GM21447 (cell line): Measurements from ENCODE around the gene HCFC1.

ENCODE experiments used
- ATAC-seq: cut with Tn5 transposase; IDR thresholded peaks from one replicate; pipeline ENCODE4 v1.9.1; 2021; ENCODE audit not compliant: unreplicated experiment

Gene HCFC1

GRCh38 chrX:153971450-153972367 lies at the start of gene HCFC1:
TSS of gene HCFC1 (minus strand) at chrX:153971818. CDS start at chrX:153970840, 978 bp downstream.
- peak; percentile 37 for ATAC-seq

DNA sequence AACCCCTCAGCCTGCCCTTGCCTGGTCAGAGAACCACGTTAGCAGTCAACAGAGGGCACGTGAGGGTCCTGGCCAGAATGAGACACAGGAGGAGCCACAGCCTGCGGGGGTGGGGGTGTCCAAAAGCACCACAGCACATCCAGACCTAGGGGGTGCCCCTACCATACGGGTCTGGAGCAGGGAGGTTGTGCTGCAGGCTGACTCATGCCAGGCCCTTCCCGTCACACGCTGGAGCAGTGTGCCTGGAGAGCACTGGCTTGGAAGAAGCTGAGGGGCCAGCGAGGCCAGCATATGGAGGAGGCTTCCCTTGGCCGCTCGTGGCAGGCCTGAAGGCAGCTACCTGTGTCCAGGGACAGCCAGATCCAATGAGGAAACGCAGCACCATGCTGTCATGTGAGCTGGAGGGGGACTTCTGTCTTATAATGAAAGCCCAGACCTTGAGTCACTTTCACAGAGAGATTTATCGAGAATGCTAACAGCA lies 49.6 kb upstream of the HCFC1 start:
- ATAC-seq = no peak

GRCh38 chrX:154020536-154021115 lies 49.0 kb upstream of the HCFC1 start:
- ATAC-seq = peak; percentile 19

DNA sequence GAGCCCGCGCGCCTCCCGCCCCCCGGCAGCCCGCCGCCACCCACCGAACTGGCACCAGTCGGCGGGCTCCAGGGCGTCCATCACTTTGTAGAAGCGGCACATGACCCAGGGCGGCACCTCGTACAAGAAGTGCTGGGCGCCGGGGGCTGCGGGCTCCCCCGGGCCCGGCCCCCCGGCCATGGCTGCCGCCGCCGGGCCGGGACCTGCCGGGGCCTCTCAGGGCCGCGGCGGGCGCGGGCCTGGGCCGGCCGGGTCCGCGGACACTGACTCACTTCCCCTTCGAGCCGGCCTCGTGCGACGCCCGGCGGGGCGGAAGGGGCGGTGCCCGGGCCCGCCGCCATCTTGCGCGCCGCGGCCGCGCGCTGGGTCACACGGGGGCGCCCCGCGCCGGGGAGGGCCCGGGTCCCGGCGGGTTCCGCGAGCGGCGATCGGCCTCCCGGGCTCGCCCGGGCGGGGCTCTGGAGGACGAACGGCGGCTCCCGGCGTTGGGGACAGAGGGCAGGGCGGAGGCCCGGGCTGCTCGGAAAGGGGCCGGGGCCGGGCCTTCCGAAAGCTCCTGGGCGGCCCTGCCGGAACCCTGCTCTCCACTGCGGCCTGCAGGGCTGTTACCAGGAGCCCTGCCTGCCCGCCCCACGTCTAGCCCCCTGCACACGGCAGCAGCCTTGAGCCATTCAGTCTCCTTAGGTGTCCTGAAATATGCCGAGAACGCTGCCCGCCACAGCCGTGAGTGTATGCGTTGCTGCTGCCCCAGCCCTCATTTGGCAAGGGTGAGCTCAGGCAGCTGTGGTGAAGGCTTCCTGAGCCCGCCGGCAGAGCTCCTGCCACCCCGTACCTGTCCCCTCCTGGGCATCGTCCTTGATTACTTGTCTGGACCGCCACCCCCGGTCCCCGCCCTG lies 48.3 kb upstream of the HCFC1 start, which contains the start of gene IRAK1:
Gene IRAK1, minus strand, starts transcription at position 270 of the 896 bp plus-strand sequence. Its CDS starts 90 bp downstream, at position 180.
- ATAC-seq = peak; percentile 61

DNA sequence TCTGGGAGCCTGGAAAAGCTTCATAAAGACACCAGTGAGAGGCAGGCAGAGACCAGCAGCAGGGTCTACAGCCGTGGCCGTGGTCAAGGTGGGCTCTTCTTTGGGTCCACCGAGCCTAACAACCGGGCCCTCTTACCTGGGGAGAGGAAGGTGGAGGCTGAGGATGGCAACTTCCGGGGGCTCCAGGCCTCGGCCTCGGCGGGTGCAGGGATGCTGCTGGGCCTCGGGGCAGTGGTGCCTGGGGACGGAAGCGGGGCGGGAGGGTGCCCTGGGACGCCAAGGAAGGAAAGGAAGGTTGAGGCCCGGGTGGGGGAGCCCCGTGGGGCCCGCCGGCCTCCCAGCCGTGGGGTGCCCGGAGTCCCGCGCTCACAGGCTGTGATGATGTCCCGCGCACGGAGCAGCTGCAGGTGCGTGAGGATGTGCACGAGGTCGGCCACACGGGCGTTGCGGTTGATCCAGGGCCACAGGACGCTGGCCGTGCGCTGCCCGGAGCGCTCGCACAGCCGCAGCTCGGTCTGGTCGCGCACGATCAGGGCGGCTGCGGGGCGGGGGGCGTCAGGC lies 47.5 kb upstream of the HCFC1 start:
- peak; percentile 10 for ATAC-seq

DNA sequence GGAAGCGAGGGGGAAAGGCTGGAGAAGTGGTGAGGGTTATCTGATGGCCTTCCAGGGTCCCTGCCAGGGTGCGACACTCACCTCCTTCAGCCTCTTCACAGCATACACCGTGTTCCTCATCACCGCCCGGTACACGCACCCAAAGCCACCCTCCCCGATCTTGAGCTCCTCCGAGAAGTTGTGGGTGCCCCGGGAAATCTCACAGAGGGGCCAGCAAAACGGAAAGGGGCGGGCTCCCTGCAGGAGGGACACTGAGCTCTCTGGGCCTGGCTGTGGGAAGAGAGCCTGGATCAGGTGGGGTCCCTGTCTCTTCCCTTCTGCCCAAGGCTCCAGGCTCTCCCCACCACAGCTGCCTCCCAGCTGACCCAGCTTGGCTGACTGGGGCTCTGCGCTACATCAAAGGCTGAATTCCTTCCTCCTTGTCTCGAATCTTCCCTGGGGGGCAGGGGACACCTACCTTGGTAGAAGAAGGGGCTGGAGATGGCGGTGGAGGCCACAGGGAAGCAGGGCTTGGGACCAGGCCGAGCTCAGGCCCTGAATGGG lies 47.0 kb upstream of the HCFC1 start:
- no peak for ATAC-seq

GRCh38 chrX:154017766-154018517 lies 46.3 kb upstream of the HCFC1 start:
- ATAC-seq = no peak

DNA sequence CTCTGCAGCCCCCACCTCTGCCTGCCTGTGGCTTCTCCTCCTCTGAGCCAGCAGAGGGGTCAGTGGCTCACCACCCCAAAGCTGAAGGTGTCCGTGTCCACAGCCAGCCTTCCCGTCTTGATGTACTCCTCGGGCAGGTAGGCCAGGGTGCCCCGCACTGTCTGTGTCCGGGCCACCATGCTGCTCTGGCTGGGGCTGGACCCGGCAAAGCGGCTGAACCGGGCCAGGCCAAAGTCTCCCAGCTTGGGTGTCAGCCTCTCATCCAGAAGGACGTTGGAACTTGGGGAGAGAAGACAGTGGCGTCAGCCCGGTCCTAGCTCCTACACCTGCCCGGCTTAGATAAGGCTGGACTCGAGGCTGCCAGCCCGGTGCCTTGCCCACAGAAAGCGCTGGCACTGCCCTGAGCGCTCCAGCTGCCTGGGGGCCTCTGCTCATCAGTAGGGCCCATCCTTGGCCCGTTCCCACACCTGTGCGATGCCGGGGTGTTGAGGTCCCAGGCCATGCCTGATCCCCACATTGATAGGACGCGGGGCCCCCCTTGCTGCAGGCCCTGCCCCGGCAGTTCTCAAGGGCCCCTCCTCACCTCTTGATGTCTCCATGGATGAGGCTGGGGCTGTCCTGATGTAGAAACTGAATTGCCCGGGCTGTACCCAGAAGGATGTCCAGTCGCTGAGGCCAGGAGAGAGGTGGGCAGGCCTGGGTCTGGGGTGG lies 44.9 kb upstream of the HCFC1 start:
- ATAC-seq = no peak

DNA sequence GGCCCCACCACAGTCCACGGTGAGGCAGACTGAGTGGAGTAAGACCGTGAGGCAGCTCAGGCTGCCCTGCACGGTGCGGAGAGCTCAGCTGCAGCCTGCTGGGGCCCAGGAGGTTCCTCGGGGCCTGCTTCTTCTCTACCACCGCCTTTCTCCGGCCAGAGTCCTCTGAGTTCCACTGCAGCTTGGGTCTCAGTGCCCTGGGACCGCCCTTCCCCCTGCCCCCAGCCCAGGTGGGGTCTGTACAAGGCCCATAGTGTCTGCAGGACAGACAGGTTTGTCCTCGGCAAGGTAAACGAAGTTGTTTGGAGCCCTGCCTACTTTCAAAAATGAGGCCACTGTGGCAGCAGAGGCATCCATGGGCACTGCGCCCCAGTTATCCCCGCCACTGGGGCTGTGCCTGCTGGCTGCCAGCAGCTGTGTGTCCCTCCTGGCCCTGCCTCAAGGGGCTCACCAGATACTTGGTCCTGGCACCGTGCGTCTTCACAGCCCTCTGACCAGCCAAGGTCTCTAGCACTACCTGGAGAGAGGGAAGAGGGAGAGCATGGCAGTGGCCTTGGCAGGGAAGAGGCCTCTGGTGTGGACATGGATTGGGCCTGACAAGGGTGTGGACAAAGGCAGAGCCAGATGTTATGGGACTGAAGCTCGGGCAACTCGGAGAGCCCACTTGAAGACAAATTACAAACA lies 44.1 kb upstream of the HCFC1 start:
- no peak for ATAC-seq

GRCh38 chrX:154014429-154015380 lies 43.1 kb upstream of the HCFC1 start:
- no peak for ATAC-seq

GRCh38 chrX:154013614-154014360 lies 42.2 kb upstream of the HCFC1 start:
- ATAC-seq = no peak

DNA sequence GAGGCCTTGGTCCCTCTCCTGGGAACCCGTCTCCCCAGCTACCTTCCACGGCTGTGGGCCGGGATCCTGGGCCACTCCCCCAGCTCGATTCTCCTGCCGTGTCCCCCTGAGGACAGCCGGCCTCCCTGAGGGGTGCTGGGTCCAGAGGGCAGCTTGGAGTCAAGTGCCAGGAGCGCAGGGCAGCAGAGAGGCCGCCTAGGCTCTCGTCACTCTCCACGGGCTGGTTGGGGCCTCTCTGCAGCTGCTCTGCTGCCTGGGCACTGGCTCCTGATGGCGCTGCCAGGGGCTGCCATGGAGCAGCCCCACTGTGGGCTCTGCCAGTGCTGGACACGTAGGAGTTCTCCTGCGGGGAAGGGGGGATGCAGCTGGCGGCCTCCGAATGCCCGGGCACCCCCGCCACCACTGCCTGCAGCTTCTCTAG lies 41.4 kb upstream of the HCFC1 start:
- no peak for ATAC-seq

DNA sequence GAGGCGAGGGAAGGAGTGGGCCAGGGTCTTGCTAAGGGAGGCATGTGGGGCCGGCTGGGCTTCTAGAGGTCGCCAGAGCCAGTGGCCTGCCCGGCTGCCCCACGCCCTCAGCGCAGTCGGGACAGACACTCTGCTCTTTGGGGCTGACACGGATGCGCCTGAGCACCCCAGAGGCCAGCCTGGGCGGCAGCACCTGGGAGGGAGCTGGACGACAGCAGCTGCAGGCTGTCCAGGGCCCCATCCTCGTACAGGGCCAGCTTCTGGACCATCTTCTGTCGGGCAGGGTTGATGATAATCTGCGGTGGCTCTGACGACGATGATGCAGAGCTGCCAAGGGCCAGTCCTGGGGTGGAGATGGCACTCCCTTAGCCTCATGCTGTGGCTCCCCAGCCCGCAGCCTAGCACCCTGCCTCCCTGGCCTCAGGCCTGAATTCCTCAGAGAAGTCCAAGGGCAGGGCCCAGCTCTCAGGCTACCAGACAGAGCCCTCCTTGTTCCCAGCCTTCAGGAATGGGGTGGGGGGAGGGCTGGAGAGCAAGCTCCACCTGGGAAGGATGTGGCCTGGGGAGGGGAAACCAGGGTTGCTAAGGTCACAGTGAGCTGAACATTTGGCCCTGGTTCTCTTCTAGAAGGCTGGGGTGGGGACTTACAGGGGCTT lies 40.8 kb upstream of the HCFC1 start:
- ATAC-seq = no peak

GRCh38 chrX:154011376-154012335 lies 40.0 kb upstream of the HCFC1 start:
- no peak for ATAC-seq
